SK-N-SH treated with all-trans-retinoic acid at 6 μM for 48 hours (cell line): ENCODE results near the gene CHRNA3.

Experiments used
- CSDC2 ChIP-seq: fragments of 250-450 bp; sonication (Bioruptor Pico); IDR thresholded peaks from 2 replicates; pipeline ENCODE4 v1.5.0; 2020; ENCODE audit warnings: mild to moderate bottlenecking, moderate library complexity
- PPARA ChIP-seq: fragments of 250-450 bp; sonication (Bioruptor Pico); IDR thresholded peaks from 2 replicates; pipeline ENCODE4 v1.5.0; 2020; ENCODE audit warnings: mild to moderate bottlenecking, borderline replicate concordance
- RARB ChIP-seq: fragments of 250-450 bp; sonication (Bioruptor Pico); IDR thresholded peaks from 2 replicates; pipeline ENCODE4 v1.8.0; 2021; ENCODE audit warnings: mild to moderate bottlenecking, moderate library complexity
- ZFP3 ChIP-seq: fragments of 250-450 bp; sonication (Bioruptor Pico); IDR thresholded peaks from 2 replicates; pipeline ENCODE4 v1.5.0; 2020; ENCODE audit warnings: mild to moderate bottlenecking, moderate library complexity
- ZNF70 ChIP-seq: fragments of 450-650 bp; formaldehyde crosslinking; IDR thresholded peaks from 2 replicates; pipeline ENCODE4 v1.5.0; 2020; ENCODE audit warnings: mild to moderate bottlenecking, moderate library complexity
- TF ChIP-seq, protein P1 (sequence below): fragments of 250-450 bp; sonication (Bioruptor Pico); IDR thresholded peaks from 2 replicates; pipeline ENCODE4 v1.5.1; 2020; ENCODE audit warnings: low read depth, mild to moderate bottlenecking, moderate library complexity

DNA sequence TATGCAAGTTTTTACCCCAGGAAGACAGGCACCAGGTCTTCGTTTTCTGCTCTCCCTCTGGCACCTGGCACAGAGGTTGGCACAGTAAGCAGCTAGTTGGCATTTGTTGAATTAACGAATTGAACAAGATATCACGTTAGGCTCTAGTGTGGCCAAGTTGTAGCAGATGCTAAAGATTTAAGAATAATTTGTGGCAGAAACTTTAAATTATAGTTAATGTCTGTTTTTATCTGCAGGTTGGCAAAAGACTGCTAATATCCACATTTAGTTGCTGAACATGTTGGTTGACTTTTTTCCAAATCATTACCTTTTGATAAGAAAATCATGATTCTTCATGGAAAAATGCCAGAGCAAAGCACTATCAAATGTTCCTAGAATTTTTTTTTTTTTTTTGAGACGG, 47.4 kb downstream of the CHRNA3 start:
- TF ChIP-seq RARB (CRISPR knock-in tag) (no peak), ZFP3 (CRISPR knock-in tag) (no peak), ZNF70 (CRISPR knock-in tag) (no peak), PPARA (CRISPR knock-in tag) (no peak), CSDC2 (CRISPR knock-in tag) (no peak)
- TF ChIP-seq, protein P1, sequence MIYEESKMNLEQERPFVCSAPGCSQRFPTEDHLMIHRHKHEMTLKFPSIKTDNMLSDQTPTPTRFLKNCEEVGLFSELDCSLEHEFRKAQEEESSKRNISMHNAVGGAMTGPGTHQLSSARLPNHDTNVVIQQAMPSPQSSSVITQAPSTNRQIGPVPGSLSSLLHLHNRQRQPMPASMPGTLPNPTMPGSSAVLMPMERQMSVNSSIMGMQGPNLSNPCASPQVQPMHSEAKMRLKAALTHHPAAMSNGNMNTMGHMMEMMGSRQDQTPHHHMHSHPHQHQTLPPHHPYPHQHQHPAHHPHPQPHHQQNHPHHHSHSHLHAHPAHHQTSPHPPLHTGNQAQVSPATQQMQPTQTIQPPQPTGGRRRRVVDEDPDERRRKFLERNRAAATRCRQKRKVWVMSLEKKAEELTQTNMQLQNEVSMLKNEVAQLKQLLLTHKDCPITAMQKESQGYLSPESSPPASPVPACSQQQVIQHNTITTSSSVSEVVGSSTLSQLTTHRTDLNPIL (CRISPR knock-in tag), result no peak
